Mesendoderm (in vitro differentiated cells): ENCODE results near the gene TDRD10.

Experiments used
- DNase-seq: peaks from one replicate; pipeline ENCODE4 v3.0.0; 2013
- H2AK5ac ChIP-seq: 2 replicates; pipeline ENCODE4 v1.6.1; 2013; ENCODE audit warnings: low read length, inconsistent platforms
- H2BK120ac ChIP-seq: 2 replicates; pipeline ENCODE4 v1.6.1; 2013; ENCODE audit warnings: low read depth, mild to moderate bottlenecking, low read length, moderate library complexity, mixed read lengths
- H2BK15ac ChIP-seq: replicated peaks from 2 replicates; pipeline ENCODE4 v1.6.1; 2013; ENCODE audit warnings: low read depth, mild to moderate bottlenecking, moderate library complexity
- H2BK5ac ChIP-seq: 2 replicates; pipeline ENCODE4 v1.6.1; 2013; ENCODE audit warnings: low read length, inconsistent platforms
- H3K18ac ChIP-seq: 2 replicates; pipeline ENCODE4 v1.6.1; 2013; ENCODE audit warnings: mild to moderate bottlenecking, low read length, mixed read lengths
- H3K23ac ChIP-seq: one replicate; pipeline ENCODE4 v1.6.1; 2013; ENCODE audit warnings: low read length
- H3K27ac ChIP-seq: 2 replicates; pipeline ENCODE4 v1.5.1; 2013; ENCODE audit warnings: low read depth, mild to moderate bottlenecking, inconsistent platforms, low read length, moderate library complexity
- H3K27me3 ChIP-seq: 2 replicates; pipeline ENCODE4 v1.6.1; 2013; ENCODE audit warnings: low read length, control low read depth, mild to moderate bottlenecking, inconsistent platforms; ENCODE audit not compliant: insufficient read depth, poor library complexity
- H3K36me3 ChIP-seq: 2 replicates; pipeline ENCODE4 v1.6.1; 2013; ENCODE audit warnings: low read length, inconsistent platforms; ENCODE audit not compliant: control insufficient read depth, insufficient read depth
- H3K4ac ChIP-seq: one replicate; pipeline ENCODE4 v1.6.1; 2013; ENCODE audit warnings: low read depth, mild to moderate bottlenecking, low read length, moderate library complexity
- H3K4me1 ChIP-seq: 2 replicates; pipeline ENCODE4 v1.6.1; 2013; ENCODE audit warnings: low read depth, low read length, inconsistent platforms; ENCODE audit not compliant: control insufficient read depth
- H3K4me2 ChIP-seq: 2 replicates; pipeline ENCODE4 v1.6.1; 2013; ENCODE audit warnings: low read length
- H3K4me3 ChIP-seq: 2 replicates; pipeline ENCODE4 v1.5.1; 2013; ENCODE audit warnings: mild to moderate bottlenecking, low read length
- H3K56ac ChIP-seq: one replicate; pipeline ENCODE4 v1.6.1; 2013; ENCODE audit warnings: low read length
- H3K79me1 ChIP-seq: 2 replicates; pipeline ENCODE4 v1.6.1; 2013; ENCODE audit warnings: low read length, inconsistent platforms
- H3K79me2 ChIP-seq: 2 replicates; pipeline ENCODE4 v1.6.1; 2013; ENCODE audit warnings: mild to moderate bottlenecking, low read length; ENCODE audit not compliant: control insufficient read depth, insufficient read depth
- H3K9ac ChIP-seq: 2 replicates; pipeline ENCODE4 v1.6.1; 2013; ENCODE audit warnings: low read length, inconsistent platforms
- H4K5ac ChIP-seq: one replicate; pipeline ENCODE4 v1.6.1; 2013; ENCODE audit warnings: low read length
- H4K8ac ChIP-seq: one replicate; pipeline ENCODE4 v1.6.1; 2013; ENCODE audit warnings: low read depth, mild to moderate bottlenecking, control low read depth, low read length, moderate library complexity
- WGBS: extraction: QIAGEN DNeasy Blood & Tissue Kit; methylation state at CpG from one replicate; pipeline ENCODE4 v1.1.7; 2013; ENCODE audit warnings: low lambda C conversion rate, missing lambda C conversion rate; ENCODE audit not compliant: insufficient coverage; ENCODE audit errors: extremely low coverage; 5-methylcytosine and 5-hydroxymethylcytosine counted together

Gene TDRD10

GRCh38 chr1:154571244-154571963, 69.4 kb downstream of the TDRD10 start:
- no CpG with 5 or more reads among the region's 59 CpGs for whole genome bisulfite sequencing
- Histone ChIP-seq H3K18ac (no peak overlapping the region), H2AK5ac (no peak overlapping the region), H3K4me2 (no peak overlapping the region), H3K4me1 (peaks cover 6% of the 10 kb centered on the region), H3K79me1 (no peaks in the 10 kb centered on the region), H3K56ac (no peak overlapping the region), H2BK5ac (no peak overlapping the region), H3K4me3 (no peak overlapping the region), H3K27me3 (no peaks in the 10 kb centered on the region), H2BK120ac (no peak overlapping the region), H4K5ac (no peak overlapping the region), H3K9ac (no peak overlapping the region), H4K8ac (no peak overlapping the region), H3K36me3 (no peaks in the 10 kb centered on the region), H3K4ac (no peak overlapping the region), H3K23ac (no peak overlapping the region), H3K79me2 (no peaks in the 10 kb centered on the region), H3K27ac (no peak overlapping the region), H2BK15ac (no peak overlapping the region)
- DNase-seq = no peak

GRCh38 chr1:154571964-154572288, 69.9 kb downstream of the TDRD10 start:
- Histone ChIP-seq H3K4ac (no peak overlapping the region), H3K27ac (no peak overlapping the region), H3K79me1 (no peaks in the 10 kb centered on the region), H3K18ac (no peak overlapping the region), H4K5ac (no peak overlapping the region), H4K8ac (no peak overlapping the region), H3K4me2 (no peak overlapping the region), H3K23ac (no peak overlapping the region), H3K56ac (no peak overlapping the region), H3K36me3 (no peaks in the 10 kb centered on the region), H3K9ac (no peak overlapping the region), H2BK15ac (no peak overlapping the region), H3K4me1 (peaks cover 4% of the 10 kb centered on the region), H2BK120ac (no peak overlapping the region), H2BK5ac (no peak overlapping the region), H3K27me3 (no peaks in the 10 kb centered on the region), H2AK5ac (no peak overlapping the region), H3K79me2 (no peaks in the 10 kb centered on the region), H3K4me3 (no peak overlapping the region)
- no peak for DNase-seq
- WGBS = no CpG with 5 or more reads among the region's 29 CpGs

GRCh38 chr1:154572468-154573167, 70.6 kb downstream of the TDRD10 start:
- H3K27me3 ChIP-seq = no peaks in the 10 kb centered on the region
- no peak overlapping the region for H3K27ac ChIP-seq
- no peak overlapping the region for H2AK5ac ChIP-seq
- H3K4ac ChIP-seq = no peak overlapping the region
- peaks cover 2% of the 10 kb centered on the region for H3K4me1 ChIP-seq
- no peak overlapping the region for H3K18ac ChIP-seq
- DNase-seq = peak; percentile 49
- H3K79me1 ChIP-seq = no peaks in the 10 kb centered on the region
- H4K8ac ChIP-seq = no peak overlapping the region
- H2BK5ac ChIP-seq = no peak overlapping the region
- H2BK15ac ChIP-seq = no peak overlapping the region
- WGBS = no CpG with 5 or more reads among the region's 10 CpGs
- no peak overlapping the region for H3K4me3 ChIP-seq
- no peak overlapping the region for H4K5ac ChIP-seq
- H3K79me2 ChIP-seq = no peaks in the 10 kb centered on the region
- H3K36me3 ChIP-seq = no peaks in the 10 kb centered on the region
- no peak overlapping the region for H3K56ac ChIP-seq
- no peak overlapping the region for H2BK120ac ChIP-seq
- no peak overlapping the region for H3K9ac ChIP-seq
- H3K4me2 ChIP-seq = no peak overlapping the region
- no peak overlapping the region for H3K23ac ChIP-seq

GRCh38 chr1:154573168-154573510, 71.1 kb downstream of the TDRD10 start:
- Histone ChIP-seq H2BK15ac (no peak overlapping the region), H3K4me3 (no peak overlapping the region), H3K4me1 (no peaks in the 10 kb centered on the region), H2AK5ac (no peak overlapping the region), H3K9ac (no peak overlapping the region), H3K4me2 (no peak overlapping the region), H4K8ac (no peak overlapping the region), H3K56ac (no peak overlapping the region), H4K5ac (no peak overlapping the region), H3K18ac (no peak overlapping the region), H2BK5ac (no peak overlapping the region), H3K79me2 (no peaks in the 10 kb centered on the region), H3K36me3 (peaks cover 2% of the 10 kb centered on the region), H3K79me1 (no peaks in the 10 kb centered on the region), H2BK120ac (no peak overlapping the region), H3K4ac (no peak overlapping the region), H3K23ac (no peak overlapping the region), H3K27me3 (no peaks in the 10 kb centered on the region), H3K27ac (no peak overlapping the region)
- DNase-seq = no peak
- no CpG with 5 or more reads among the region's 3 CpGs for WGBS

- DNase-seq = peak; percentile 12
- Histone ChIP-seq H3K56ac (no peak overlapping the region), H3K4me3 (no peak overlapping the region), H4K5ac (no peak overlapping the region), H3K4ac (no peak overlapping the region), H2AK5ac (no peak overlapping the region), H3K27ac (no peak overlapping the region), H3K4me1 (no peaks in the 10 kb centered on the region), H4K8ac (no peak overlapping the region), H3K23ac (no peak overlapping the region), H3K9ac (no peak overlapping the region), H3K79me1 (no peaks in the 10 kb centered on the region), H3K18ac (no peak overlapping the region), H3K36me3 (peaks cover 5% of the 10 kb centered on the region), H3K27me3 (no peaks in the 10 kb centered on the region), H2BK5ac (no peak overlapping the region), H3K4me2 (no peak overlapping the region), H2BK120ac (no peak overlapping the region), H3K79me2 (no peaks in the 10 kb centered on the region), H2BK15ac (no peak overlapping the region)
- WGBS = no CpG with 5 or more reads among the region's 7 CpGs
Measured at GRCh38 chr1:154574716-154575115, 72.7 kb downstream of the TDRD10 start.
